NOMO-1 treated with DMSO at 0.1 percent for 48 hours (cell line): ENCODE results near the gene KNG1.

Experiments used
- DNase-seq: peaks from one replicate; lab custom pipeline; 2025; ENCODE audit not compliant: unreplicated experiment; lab: John Stamatoyannopoulos, UW

Gene KNG1

GRCh38 chr3:186772701-186773417 is 55.7 kb downstream of the KNG1 start:
- peak; percentile 91 for DNase-seq

- DNase-seq: no peak
These were observed 58.8 kb downstream of the KNG1 start for GRCh38 chr3:186775999-186776398.

- no peak for DNase-seq
These were observed 62.0 kb downstream of the KNG1 start for GRCh38 chr3:186779204-186779603.

GRCh38 chr3:186782542-186783057 is 65.4 kb downstream of the KNG1 start:
- peak; percentile 58 for DNase-seq

GRCh38 chr3:186783058-186783730 is 66.0 kb downstream of the KNG1 start, which contains the start of gene EIF4A2:
TSS of gene EIF4A2 (plus strand) at chr3:186783577. CDS start at chr3:186783611, 34 bp downstream.
- peak; percentile 82 for DNase-seq

- DNase-seq: peak; percentile 77
These were observed 66.8 kb downstream of the KNG1 start for GRCh38 chr3:186783731-186784515.

- DNase-seq: peak; percentile 28
These were observed 67.8 kb downstream of the KNG1 start for GRCh38 chr3:186784820-186785494.

- DNase-seq: no peak
These were observed 68.4 kb downstream of the KNG1 start for GRCh38 chr3:186785495-186786018.

GRCh38 chr3:186786922-186787321 is 69.8 kb downstream of the KNG1 start:
- DNase-seq: no peak

- DNase-seq: no peak
These were observed 70.7 kb downstream of the KNG1 start for GRCh38 chr3:186787642-186788481.

GRCh38 chr3:186788482-186789370 is 71.6 kb downstream of the KNG1 start:
- no peak for DNase-seq

GRCh38 chr3:186789554-186790260 is 72.5 kb downstream of the KNG1 start:
- DNase-seq: no peak

GRCh38 chr3:186790261-186790981 is 73.3 kb downstream of the KNG1 start:
- DNase-seq: peak; percentile 46
